Measurements from ENCODE around the gene STEAP1. TPM values are rescaled to one million over a fixed set of nuclear protein-coding genes. Genes with fewer than 3 reads are reported as not detected.
"Not testable (repeated sequence)": the region's sequence is repeated elsewhere in the genome, so short reads cannot be mapped to it uniquely, and the experiment has no call there.

Gene STEAP1
- total RNA-seq: 10 to 100 TPM in 2 of 4 donors, 1 to 10 TPM in 2; 4.1 to 36.4 (median 18.6) TPM

GRCh38 chr7:90153943-90154771, at the start of gene STEAP1:
STEAP1 (plus strand) TSS chr7:90154469; CDS start chr7:90159789, 5,320 bp downstream.
- peaks cover 0 to 13% (median 5%) of the 10 kb centered on the region in 4 donors for H3K4me1 ChIP-seq
- peak within 1 kb of the TSS; percentile 41 to 68 (median 46) for H3K4me3 ChIP-seq
- H3K9me3 ChIP-seq, H3K36me3 ChIP-seq, H3K27me3 ChIP-seq: not testable (repeated sequence)
- in situ Hi-C loops (cut with MboI; ENCODE audit: low pct_ligation_motif_present in 1 of 4, low pct_unique_long_range_greater_than_20kb in 1 of 4, low sequenced_read_pairs in 3 of 4) (loop anchor here (10.0 to 25.0 kb wide), 4 partner anchors 108 to 281 kb away; partner anchors contain the start of gene CLDN12 (in 2 of the 4)), intact Hi-C loops (cut with DNase I; ENCODE audit: low total_unique reads) (loop anchor here (2.0 kb wide), 1 partner anchor 275 kb away; no protein-coding TSS in a partner anchor)
- 6% methylated on average over 42 of the region's 58 CpGs; no CpG with 5 or more reads in 1 of the 2 donors for WGBS, 2 donors (ENCODE audit: low coverage in 1 of 2)
- peak within 1 kb of the TSS; percentile 73 to 84 (median 77) for H3K27ac ChIP-seq
- peak; percentile 96 for DNase-seq
- TF ChIP-seq POLR2A (IDR thresholded peaks at IDR 0.05) (peak; percentile 30), POLR2AphosphoS5 (IDR thresholded peaks at IDR 0.05) (peak in 2 of 3 donors; percentile 24 to 34), CTCF (IDR thresholded peaks at IDR 0.05) (peak; percentile 84 to 94 (median 92))

GRCh38 chr7:90114972-90115371, 39.3 kb upstream of the STEAP1 start:
- H3K4me1 ChIP-seq; H3K36me3 ChIP-seq; H3K9me3 ChIP-seq; H3K27ac ChIP-seq; intact Hi-C loops (cut with DNase I; ENCODE audit: low total_unique reads); DNase-seq; H3K4me3 ChIP-seq; in situ Hi-C loops (cut with MboI; ENCODE audit: low pct_ligation_motif_present in 1 of 4, low pct_unique_long_range_greater_than_20kb in 1 of 4, low sequenced_read_pairs in 3 of 4): not testable (repeated sequence)
- 10 to 22% methylated on average over 1 of the region's 1 CpG for WGBS, 2 donors (ENCODE audit: low coverage in 1 of 2)
- H3K27me3 ChIP-seq: peaks cover 19% of the 10 kb centered on the region
- peak in 3 of 5 experiments; percentile 16 to 37 (median 29) for TF ChIP-seq CTCF (IDR thresholded peaks at IDR 0.05)

- intact Hi-C loops (cut with DNase I; ENCODE audit: low total_unique reads); H3K9me3 ChIP-seq; H3K4me1 ChIP-seq; DNase-seq; H3K27ac ChIP-seq; in situ Hi-C loops (cut with MboI; ENCODE audit: low pct_ligation_motif_present in 1 of 4, low pct_unique_long_range_greater_than_20kb in 1 of 4, low sequenced_read_pairs in 3 of 4); H3K36me3 ChIP-seq: not testable (repeated sequence)
- H3K27me3 ChIP-seq: peaks cover 23% of the 10 kb centered on the region
- peak overlapping the region in 3 of 4 donors; percentile 35 to 53 (median 45) for H3K4me3 ChIP-seq
- 8% methylated on average over 44 of the region's 48 CpGs; no CpG with 5 or more reads in 1 of the 2 donors for WGBS, 2 donors (ENCODE audit: low coverage in 1 of 2)
Observed at GRCh38 chr7:90118551-90119177, 35.6 kb upstream of the STEAP1 start.

GRCh38 chr7:90119178-90119971, 34.9 kb upstream of the STEAP1 start:
- WGBS, 2 donors (ENCODE audit: low coverage in 1 of 2): 12% methylated on average over 51 of the region's 58 CpGs; no CpG with 5 or more reads in 1 of the 2 donors
- TF ChIP-seq CTCF (IDR thresholded peaks at IDR 0.05) (no peak), POLR2A (IDR thresholded peaks at IDR 0.05) (no peak), EP300 (IDR thresholded peaks at IDR 0.05; ENCODE audit: low read depth) (no peak), POLR2AphosphoS5 (IDR thresholded peaks at IDR 0.05) (no peak)
- no peak for DNase-seq
- H3K27me3 ChIP-seq: peaks cover 23% of the 10 kb centered on the region
- H3K27ac ChIP-seq: no peak overlapping the region
- H3K36me3 ChIP-seq: no peaks in the 10 kb centered on the region
- intact Hi-C loops (cut with DNase I; ENCODE audit: low total_unique reads): no loop called here
- peak overlapping the region; percentile 9 to 53 (median 40) for H3K4me3 ChIP-seq
- in situ Hi-C loops (cut with MboI; ENCODE audit: low pct_ligation_motif_present in 1 of 4, low pct_unique_long_range_greater_than_20kb in 1 of 4, low sequenced_read_pairs in 3 of 4): no loop called here
- no peaks in the 10 kb centered on the region for H3K9me3 ChIP-seq
- peaks cover 0 to 8% (median 3%) of the 10 kb centered on the region in 4 donors for H3K4me1 ChIP-seq

- in situ Hi-C loops (cut with MboI; ENCODE audit: low pct_ligation_motif_present in 1 of 4, low pct_unique_long_range_greater_than_20kb in 1 of 4, low sequenced_read_pairs in 3 of 4); DNase-seq; H3K4me1 ChIP-seq; H3K4me3 ChIP-seq; H3K36me3 ChIP-seq; H3K27ac ChIP-seq; H3K9me3 ChIP-seq; intact Hi-C loops (cut with DNase I; ENCODE audit: low total_unique reads): not testable (repeated sequence)
- H3K27me3 ChIP-seq: peaks cover 23% of the 10 kb centered on the region
- WGBS, 2 donors (ENCODE audit: low coverage in 1 of 2): 71 to 72% methylated on average over 4 of the region's 4 CpGs
Observed at GRCh38 chr7:90120205-90120604, 34.1 kb upstream of the STEAP1 start.

- H3K4me3 ChIP-seq; intact Hi-C loops (cut with DNase I; ENCODE audit: low total_unique reads); H3K27me3 ChIP-seq; H3K36me3 ChIP-seq; H3K9me3 ChIP-seq; H3K27ac ChIP-seq; H3K4me1 ChIP-seq; DNase-seq; in situ Hi-C loops (cut with MboI; ENCODE audit: low pct_ligation_motif_present in 1 of 4, low pct_unique_long_range_greater_than_20kb in 1 of 4, low sequenced_read_pairs in 3 of 4): not testable (repeated sequence)
- 88 to 90% methylated on average over 7 to 8 of the region's 8 CpGs for WGBS, 2 donors (ENCODE audit: low coverage in 1 of 2)
Observed at GRCh38 chr7:90131746-90132145, 22.5 kb upstream of the STEAP1 start.
